Measurements from ENCODE around the gene SETD2. TPM values are rescaled to one million over a fixed set of nuclear protein-coding genes. Genes with fewer than 3 reads are reported as not detected.
A peak's percentile ranks its signal among the peaks of the same experiment; 100 is the strongest.

Gene SETD2
- total RNA-seq, 1 donor from 2014 or later = 47.0 TPM

DNA sequence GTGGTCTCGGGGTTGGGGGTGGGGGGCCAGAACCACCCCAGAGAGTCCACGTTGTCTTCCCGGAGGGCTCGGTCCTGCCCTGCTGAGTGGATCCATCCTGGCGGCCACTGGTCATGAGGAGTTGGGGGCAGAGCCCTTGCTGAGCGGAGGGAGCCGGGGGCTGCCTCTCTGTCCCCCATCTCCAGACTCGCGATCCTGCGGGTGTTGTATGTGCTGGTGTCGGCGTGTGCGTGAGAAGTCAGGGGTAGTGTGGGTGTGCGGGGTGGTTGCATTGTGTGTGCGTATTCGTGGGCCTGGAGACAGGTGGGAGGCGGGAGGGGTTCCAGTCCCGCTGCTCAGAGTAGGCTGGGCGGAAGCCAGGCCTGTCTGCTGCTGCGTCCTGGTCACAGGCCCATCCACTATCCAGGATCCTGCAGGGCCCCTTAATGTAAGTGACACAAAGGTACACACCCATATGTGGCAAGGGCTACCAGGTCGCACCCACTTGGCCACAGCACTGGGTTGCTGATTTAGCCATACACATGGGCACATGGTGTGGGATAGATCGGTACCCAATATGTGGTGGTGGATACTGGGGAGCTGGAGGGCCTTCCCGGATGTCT is 153.7 kb downstream of the SETD2 start:
- no peak for DNase-seq (ENCODE audit: low spot score)

DNA sequence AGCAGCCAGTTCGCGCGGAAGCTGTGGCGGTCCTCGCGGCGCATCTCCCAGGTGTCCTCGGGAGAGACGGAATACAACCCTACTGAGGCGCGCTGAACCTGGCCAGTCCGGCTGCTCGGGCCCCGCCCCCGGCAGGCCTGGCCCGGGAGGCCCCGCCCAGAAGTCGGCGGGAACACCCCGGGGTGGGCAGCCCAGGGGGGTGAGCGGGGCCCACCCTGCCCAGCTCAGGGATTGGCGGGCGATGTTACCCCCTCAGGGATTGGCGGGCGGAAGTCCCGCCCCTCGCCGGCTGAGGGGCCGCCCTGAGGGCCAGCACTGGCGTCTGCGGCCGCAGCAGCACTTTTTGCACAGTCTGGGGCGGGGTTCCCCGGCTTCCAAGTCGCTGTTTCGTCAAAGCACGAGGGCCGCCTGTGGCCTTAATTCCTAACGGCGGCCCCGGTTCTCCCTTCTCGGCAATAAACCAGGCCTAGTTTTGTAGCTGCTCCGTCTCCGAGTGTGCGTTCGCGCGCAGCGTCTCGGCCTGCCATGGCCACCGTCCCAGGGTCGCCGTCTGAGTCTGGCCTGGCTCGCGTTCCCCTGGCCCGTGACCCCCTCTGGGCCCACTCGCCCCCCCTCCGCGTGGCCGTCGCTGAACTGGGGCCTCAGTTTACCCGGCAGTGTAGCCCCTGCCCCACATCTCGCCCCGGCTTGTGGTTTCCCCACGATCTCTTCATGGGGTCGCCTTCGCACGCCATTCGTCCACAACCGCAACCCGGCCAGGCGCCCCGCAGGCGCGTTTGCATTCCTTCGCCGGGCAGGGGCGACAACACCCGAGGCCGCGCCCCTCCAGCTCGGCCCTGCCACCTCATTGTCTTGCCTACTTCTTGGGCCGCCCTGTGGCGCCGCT is 154.4 kb downstream of the SETD2 start:
- DNase-seq (ENCODE audit: low spot score) = peak; percentile 88

DNA sequence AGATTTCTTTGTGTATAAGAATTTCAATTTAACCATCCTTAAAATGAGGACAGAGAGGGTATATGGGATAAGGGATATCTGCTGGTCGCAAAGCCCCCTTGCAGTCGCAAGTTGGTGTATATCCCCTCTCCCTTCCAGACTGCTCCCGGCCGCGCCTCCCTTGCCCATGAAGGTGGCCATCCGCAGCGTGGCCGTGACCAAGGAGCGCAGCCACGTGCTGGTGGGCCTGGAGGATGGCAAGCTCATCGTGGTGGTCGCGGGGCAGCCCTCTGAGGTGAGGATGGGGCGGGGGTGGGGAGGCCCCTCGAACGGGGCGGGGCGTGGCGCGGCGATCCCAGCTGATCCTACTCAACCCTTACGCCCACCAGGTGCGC is 155.1 kb downstream of the SETD2 start:
- no peak for DNase-seq (ENCODE audit: low spot score)

DNA sequence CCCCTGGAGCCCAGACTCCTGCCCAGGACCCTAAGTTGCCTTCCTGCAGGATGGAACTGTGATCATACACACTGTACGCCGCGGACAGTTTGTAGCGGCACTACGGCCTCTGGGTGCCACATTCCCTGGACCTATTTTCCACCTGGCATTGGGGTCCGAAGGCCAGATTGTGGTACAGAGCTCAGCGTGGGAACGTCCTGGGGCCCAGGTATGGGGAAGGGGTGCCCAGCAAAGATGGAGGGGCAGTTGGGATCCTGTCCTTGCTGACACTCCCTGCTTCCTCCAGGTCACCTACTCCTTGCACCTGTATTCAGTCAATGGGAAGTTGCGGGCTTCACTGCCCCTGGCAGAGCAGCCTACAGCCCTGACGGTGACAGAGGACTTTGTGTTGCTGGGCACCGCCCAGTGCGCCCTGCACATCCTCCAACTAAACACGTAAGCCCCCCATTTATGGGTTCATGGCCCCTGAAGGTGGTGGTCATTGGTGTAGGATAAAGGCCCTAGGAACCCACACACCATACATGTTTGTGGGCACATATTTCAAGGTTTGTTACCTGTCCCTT is 155.6 kb downstream of the SETD2 start:
- no peak for DNase-seq (ENCODE audit: low spot score)

DNA sequence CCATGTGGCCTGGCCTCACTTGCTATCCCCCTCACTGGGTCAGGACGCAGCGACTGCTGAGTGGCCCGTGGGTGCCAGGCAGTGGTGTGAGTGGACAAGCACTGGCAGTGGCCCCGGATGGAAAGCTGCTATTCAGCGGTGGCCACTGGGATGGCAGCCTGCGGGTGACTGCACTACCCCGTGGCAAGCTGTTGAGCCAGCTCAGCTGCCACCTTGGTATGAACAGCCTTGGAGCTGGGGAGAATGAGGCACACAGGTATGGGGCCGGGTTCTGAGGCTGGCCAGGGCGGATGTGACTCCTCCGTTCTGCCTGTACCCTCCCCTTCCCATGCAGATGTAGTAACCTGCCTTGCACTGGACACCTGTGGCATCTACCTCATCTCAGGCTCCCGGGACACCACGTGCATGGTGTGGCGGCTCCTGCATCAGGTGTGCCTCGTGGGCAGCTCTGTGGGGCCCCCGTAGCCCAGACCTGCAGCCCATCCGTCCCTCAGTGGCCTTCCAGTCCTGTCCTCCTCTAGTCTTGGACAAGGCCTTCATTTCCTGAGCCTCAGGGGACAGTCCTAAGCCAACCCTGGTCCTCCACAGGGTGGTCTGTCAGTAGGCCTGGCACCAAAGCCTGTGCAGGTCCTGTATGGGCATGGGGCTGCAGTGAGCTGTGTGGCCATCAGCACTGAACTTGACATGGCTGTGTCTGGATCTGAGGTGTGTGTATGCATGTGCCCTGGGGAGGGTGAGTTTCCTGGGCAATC is 156.3 kb downstream of the SETD2 start:
- DNase-seq (ENCODE audit: low spot score) = no peak

DNA sequence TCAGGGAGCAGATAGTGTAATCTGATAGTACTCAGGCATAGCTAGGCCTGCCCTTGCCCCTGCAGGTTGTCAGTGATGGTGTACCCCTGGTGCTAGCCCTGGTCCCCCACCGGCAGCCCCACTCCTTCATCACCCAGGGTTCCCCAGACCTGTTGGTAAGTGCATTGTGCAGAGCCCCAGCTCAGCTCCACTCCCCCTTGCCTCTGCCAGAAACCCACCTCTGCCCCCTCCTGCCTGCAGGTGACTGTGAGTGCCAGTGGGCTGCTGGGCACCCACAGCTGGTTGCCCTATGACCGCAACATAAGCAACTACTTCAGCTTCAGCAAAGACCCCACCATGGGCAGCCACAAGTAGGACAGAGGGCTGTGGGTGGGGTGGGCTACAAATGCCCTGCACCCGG is 156.9 kb downstream of the SETD2 start:
- DNase-seq (ENCODE audit: low spot score) = no peak

DNA sequence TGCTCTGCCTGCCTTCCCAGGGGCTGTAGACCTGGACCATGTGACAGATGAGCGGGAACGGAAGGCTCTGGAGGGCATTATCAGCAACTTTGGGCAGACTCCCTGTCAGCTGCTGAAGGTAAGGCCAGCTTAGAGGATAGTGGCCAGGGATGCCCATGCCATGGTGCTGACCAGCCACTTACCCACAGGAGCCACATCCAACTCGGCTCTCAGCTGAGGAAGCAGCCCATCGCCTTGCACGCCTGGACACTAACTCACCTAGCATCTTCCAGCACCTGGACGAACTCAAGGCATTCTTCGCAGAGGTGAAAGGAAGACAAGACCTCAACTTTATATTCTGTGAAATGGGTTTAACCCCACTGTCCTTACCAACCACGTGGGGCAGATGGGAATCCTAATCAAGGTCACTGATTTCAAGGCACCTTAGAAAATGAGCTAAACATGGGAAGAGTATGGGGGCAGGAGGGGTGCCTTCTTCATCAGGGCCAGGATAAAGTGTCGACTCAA is 157.7 kb downstream of the SETD2 start:
- DNase-seq (ENCODE audit: low spot score) = no peak

DNA sequence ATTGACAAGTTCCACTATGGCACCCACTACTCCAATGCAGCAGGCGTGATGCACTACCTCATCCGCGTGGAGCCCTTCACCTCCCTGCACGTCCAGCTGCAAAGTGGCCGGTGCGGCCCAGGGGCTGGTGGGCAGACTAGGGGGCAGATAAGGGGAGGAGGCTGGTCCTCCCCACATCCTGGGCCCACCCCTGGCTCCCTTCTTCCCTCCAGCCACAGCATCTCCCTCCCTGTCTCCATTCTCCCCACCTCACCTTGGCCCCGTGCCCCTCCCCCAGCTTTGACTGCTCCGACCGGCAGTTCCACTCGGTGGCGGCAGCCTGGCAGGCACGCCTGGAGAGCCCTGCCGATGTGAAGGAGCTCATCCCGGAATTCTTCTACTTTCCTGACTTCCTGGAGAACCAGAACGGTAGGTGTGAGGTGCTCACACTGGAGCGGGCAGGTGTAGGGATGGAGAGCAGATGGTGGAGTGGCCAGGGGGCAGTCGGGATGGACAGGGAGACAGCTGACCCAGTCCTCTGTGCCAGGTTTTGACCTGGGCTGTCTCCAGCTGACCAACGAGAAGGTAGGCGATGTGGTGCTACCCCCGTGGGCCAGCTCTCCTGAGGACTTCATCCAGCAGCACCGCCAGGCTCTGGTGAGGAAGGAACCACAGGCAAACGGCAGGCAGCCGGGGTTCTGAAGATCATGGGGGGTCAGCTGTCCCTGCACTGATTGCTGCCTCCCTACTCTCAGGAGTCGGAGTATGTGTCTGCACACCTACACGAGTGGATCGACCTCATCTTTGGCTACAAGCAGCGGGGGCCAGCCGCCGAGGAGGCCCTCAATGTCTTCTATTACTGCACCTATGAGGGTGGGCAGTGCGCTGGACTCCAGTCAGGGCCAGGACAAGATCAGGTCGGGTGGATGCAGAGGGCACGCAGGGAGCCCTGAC is 158.4 kb downstream of the SETD2 start:
- DNase-seq (ENCODE audit: low spot score) = no peak

DNA sequence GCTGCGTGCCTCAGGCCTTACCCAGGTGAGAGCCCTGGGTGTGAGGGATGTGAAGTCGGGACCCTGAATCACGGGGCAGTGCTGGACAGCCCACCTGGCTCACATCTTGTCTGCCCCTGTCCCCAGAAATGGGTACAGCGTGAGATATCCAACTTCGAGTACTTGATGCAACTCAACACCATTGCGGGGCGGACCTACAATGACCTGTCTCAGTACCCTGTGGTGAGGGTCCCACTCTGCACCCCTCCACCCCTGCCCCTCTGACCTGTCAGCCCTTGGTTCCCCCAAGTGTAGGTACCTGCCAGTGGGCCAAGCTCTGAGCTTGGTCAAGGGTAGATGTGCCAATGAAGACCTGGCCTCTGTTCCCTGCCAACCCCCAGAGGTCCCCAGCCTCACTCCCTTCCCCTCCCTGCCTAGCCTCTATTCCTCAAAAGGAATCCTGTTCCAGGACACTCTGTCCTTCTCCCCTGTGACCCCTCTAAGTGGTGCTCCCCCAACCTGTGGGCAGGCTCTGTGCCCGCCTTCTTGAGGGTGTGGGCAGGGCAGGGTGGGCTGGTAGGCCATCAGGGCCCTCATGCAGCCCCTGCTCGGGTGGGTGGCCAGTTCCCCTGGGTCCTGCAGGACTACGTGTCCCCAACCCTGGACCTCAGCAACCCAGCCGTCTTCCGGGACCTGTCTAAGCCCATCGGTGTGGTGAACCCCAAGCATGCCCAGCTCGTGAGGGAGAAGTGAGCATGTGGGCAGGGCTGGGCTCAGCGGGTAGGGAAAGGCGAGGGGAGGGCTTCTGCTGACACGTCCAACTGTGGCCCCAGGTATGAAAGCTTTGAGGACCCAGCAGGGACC is 159.3 kb downstream of the SETD2 start:
- DNase-seq (ENCODE audit: low spot score) = no peak

DNA sequence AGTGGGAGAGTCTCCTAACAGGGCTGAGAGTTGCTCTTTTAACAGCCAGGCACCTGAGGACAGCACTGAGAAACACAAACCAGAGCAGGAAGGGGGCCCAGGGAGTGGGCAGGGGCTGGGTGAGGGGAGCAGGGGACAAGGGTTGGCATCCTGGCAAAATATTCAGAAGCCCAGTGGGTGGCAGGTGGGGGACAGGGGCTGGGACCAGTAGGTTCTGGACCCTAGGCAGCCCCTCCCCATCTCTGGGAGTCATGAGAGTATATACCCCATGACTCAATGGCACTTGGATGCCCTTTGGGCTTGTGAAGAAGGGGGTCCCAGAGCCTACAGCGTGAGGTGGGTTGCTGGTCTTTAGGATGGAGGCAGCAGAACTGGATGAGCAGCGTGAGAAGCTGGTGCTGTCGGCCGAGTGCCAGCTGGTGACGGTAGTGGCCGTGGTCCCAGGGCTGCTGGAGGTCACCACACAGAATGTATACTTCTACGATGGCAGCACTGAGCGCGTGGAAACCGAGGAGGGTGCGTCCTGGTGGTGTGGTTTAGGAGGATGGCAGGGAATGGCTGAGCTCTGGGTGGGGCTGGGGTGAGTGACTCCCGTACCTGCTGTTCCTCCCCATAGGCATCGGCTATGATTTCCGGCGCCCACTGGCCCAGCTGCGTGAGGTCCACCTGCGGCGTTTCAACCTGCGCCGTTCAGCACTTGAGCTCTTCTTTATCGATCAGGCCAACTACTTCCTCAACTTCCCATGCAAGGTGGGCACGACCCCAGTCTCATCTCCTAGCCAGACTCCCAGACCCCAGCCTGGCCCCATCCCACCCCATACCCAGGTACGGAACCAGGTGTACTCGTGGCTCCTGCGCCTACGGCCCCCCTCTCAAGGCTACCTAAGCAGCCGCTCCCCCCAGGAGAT is 160.2 kb downstream of the SETD2 start:
- no peak for DNase-seq (ENCODE audit: low spot score)

DNA sequence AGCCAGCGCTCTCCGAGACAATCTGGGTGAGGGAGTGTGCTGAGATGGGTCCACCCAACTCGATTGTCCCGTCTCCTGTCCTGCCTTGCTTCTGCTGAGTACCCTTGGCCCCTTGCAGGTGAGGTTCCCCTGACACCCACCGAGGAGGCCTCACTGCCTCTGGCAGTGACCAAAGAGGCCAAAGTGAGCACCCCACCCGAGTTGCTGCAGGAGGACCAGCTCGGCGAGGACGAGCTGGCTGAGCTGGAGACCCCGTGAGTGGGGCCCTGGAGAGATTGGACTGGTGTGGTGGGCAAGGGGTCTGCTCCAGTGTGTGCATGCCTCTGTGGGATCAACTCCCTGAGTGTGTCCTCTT is 160.9 kb downstream of the SETD2 start:
- DNase-seq (ENCODE audit: low spot score) = no peak

DNA sequence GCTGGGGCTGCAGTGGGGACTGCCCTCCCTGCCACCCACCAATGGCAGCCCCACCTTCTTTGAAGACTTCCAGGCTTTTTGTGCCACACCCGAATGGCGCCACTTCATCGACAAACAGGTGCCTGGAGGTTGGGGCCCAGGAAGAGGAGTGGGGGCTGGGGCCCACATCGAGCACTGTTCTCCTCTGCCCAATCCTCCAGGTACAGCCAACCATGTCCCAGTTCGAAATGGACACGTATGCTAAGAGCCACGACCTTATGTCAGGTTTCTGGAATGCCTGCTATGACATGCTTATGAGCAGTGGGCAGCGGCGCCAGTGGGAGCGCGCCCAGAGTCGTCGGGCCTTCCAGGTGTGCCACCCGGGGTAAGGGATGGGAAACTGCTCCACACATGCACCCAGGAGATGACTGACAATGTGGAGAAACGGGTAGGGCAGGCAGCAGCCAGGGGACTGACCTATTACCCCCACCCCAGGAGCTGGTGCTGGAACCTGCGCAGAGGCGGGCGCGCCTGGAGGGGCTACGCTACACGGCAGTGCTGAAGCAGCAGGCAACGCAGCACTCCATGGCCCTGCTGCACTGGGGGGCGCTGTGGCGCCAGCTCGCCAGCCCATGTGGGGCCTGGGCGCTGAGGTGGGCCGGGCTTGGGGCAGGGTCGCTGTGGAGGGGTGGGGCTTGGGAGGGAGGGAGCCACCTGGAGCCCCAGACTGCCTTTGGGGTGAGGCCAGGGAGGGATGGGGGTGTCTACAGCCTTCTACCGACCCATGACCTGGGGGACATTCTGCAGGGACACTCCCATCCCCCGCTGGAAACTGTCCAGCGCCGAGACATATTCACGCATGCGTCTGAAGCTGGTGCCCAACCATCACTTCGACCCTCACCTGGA is 161.5 kb downstream of the SETD2 start:
- no peak for DNase-seq (ENCODE audit: low spot score)

DNA sequence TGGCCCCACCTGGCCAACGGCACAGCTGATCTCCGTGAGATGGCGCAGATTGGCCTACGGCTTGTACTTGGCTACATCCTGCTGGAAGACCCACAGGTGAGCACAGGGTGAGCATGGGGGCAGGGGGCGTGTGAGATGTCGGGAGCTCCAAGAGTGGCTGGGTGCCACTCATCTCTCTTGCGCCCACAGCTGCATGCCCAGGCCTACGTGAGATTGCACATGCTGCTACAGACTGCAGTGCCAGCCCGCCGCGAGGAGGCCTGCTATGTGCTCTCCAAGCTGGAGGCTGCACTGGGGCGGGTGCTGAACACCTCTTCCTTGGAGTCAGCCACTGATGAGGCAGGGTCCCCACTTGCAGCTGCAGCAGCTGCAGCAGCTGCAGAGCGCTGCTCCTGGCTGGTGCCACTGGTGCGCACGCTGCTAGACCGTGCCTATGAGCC is 162.2 kb downstream of the SETD2 start:
- no peak for DNase-seq (ENCODE audit: low spot score)

DNA sequence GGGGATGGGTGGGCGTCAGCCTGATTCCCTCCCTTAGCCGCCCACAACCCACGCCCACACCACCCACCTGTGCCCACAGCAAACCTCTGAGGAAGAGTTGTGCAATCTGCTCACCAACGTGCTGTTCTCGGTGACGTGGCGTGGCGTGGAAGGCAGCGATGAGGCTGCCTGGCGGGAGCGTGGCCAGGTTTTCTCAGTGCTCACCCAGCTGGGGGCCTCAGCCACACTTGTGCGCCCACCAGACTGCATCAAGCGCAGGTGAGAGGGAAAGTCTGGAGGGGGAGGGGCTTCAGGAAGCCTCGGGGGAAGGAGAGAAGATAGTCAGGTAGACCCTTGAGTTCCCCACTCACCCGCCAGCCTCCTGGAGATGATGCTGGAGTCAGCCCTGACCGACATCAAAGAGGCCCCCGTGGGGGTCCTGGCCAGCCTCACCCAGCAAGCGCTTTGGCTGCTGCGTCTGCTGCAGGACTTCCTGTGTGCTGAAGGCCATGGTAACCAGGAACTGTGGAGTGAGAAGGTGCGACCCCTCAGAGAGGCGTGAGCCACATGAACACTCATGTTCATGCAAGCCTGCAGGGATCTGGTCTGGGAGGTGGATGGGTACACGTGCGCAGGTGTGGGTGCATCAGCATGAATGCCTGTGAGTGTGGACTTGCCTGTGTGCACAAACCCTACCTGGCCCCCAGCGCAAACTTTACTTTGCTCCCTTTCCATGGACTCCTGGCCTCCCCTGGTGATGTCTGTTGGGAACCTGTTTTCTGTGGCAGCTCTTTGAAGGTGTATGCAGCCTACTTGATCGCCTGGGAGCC is 162.8 kb downstream of the SETD2 start:
- no peak for DNase-seq (ENCODE audit: low spot score)

DNA sequence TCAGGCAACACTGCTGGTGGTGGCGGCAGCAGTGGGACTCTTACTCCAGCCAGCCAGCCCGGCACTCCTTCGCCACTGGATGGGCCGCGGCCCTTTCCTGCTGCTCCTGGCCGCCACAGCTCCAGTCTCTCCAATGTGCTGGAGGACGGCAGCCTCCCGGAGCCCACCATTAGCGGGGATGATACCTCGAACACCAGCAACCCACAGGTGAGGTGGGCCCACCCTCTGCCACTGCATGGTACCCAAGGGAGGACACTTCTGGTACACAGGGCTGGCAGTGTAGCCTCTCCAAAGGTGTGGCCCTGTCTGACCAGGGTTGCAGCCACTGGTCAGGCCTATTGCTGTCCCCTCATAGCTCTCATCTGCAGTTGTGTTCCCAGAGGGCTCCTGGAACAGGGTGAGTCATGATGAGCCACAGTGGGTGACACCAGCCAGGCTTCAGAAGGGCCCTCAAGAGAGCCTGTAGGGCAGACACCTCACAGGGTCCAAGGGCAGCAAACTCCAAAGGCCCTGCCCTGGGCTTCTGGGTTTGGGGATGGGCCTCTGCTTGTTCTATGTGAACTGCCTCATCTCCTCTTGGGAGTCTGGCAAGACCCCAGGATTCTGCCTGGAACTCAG is 163.6 kb downstream of the SETD2 start:
- no peak for DNase-seq (ENCODE audit: low spot score)

DNA sequence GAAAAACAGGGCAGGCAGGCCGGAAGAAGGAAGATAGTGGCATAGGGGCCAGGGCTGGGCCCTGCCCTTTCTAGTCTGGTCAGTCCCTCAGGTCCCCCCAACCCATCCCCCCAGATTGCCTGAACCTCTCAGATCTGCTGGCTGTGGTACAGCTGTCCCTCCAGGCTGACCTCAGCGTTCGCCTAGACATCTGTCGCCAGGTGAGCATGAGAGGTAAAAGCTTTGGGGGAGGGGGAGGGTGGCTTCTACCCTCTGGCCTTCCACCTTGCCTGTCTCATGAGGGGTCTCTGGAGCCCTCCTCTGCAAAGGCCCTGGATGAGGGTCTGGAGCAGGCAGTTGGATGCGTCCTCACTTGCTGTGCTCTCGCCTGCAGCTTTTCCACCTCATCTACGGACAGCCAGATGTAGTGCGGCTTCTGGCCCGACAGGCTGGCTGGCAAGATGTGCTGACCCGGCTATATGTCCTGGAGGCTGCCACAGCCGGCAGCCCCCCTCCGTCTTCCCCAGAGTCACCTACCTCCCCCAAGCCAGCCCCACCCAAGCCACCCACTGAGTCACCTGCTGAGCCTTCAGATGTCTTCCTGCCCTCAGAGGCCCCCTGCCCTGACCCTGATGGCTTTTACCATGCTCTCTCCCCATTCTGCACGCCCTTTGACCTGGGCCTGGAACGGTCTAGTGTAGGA is 164.3 kb downstream of the SETD2 start:
- no peak for DNase-seq (ENCODE audit: low spot score)
